ENCODE data around the gene RPS6KA1.

Gene RPS6KA1

GRCh38 chr1:26517766-26518049 lies 11.9 kb upstream of the RPS6KA1 start:
- no peaks in the 10 kb centered on the region for H3K27me3 ChIP-seq (ENCODE audit: control insufficient read depth, insufficient read depth, low read length)
- no peaks in the 10 kb centered on the region for H3K4me1 ChIP-seq (ENCODE audit: control insufficient read depth, insufficient read depth, low read length)
- H3K4me3 ChIP-seq (ENCODE audit: low read length), result no peak overlapping the region
- H3K36me3 ChIP-seq (ENCODE audit: control insufficient read depth, insufficient read depth, low read length), result no peaks in the 10 kb centered on the region
- H3K27ac ChIP-seq (ENCODE audit: low read depth, low read length), result no peak overlapping the region
- no peak overlapping the region for H3K9ac ChIP-seq (ENCODE audit: low read length)

GRCh38 chr1:26518355-26518754 lies 11.2 kb upstream of the RPS6KA1 start:
- no peaks in the 10 kb centered on the region for H3K27me3 ChIP-seq (ENCODE audit: control insufficient read depth, insufficient read depth, low read length)

GRCh38 chr1:26520339-26520738 lies 9.2 kb upstream of the RPS6KA1 start:
- H3K27me3 ChIP-seq (ENCODE audit: control insufficient read depth, insufficient read depth, low read length), result no peaks in the 10 kb centered on the region
- no peak overlapping the region for H3K27ac ChIP-seq (ENCODE audit: low read depth, low read length)

More at GRCh38 chr1:26518355-26518754, 11.2 kb upstream of the RPS6KA1 start:
- Histone ChIP-seq H3K9ac (ENCODE audit: low read length) (no peak overlapping the region), H3K4me1 (ENCODE audit: control insufficient read depth, insufficient read depth, low read length) (no peaks in the 10 kb centered on the region), H3K36me3 (ENCODE audit: control insufficient read depth, insufficient read depth, low read length) (no peaks in the 10 kb centered on the region), H3K4me3 (ENCODE audit: low read length) (no peak overlapping the region), H3K27ac (ENCODE audit: low read depth, low read length) (no peak overlapping the region)

GRCh38 chr1:26521669-26522030 lies 7.9 kb upstream of the RPS6KA1 start:
- H3K9ac ChIP-seq (ENCODE audit: low read length), result no peak overlapping the region
- no peaks in the 10 kb centered on the region for H3K4me1 ChIP-seq (ENCODE audit: control insufficient read depth, insufficient read depth, low read length)
- H3K27ac ChIP-seq (ENCODE audit: low read depth, low read length), result no peak overlapping the region
- H3K27me3 ChIP-seq (ENCODE audit: control insufficient read depth, insufficient read depth, low read length), result no peaks in the 10 kb centered on the region
- no peaks in the 10 kb centered on the region for H3K36me3 ChIP-seq (ENCODE audit: control insufficient read depth, insufficient read depth, low read length)
- no peak overlapping the region for H3K4me3 ChIP-seq (ENCODE audit: low read length)

More at GRCh38 chr1:26520339-26520738, 9.2 kb upstream of the RPS6KA1 start:
- H3K9ac ChIP-seq (ENCODE audit: low read length), result no peak overlapping the region
- H3K4me1 ChIP-seq (ENCODE audit: control insufficient read depth, insufficient read depth, low read length), result no peaks in the 10 kb centered on the region
- no peak overlapping the region for H3K4me3 ChIP-seq (ENCODE audit: low read length)
- no peaks in the 10 kb centered on the region for H3K36me3 ChIP-seq (ENCODE audit: control insufficient read depth, insufficient read depth, low read length)

- no peak overlapping the region for H3K27ac ChIP-seq (ENCODE audit: low read depth, low read length)
- H3K36me3 ChIP-seq (ENCODE audit: control insufficient read depth, insufficient read depth, low read length), result no peaks in the 10 kb centered on the region
- no peaks in the 10 kb centered on the region for H3K27me3 ChIP-seq (ENCODE audit: control insufficient read depth, insufficient read depth, low read length)
- H3K4me1 ChIP-seq (ENCODE audit: control insufficient read depth, insufficient read depth, low read length), result no peaks in the 10 kb centered on the region
- no peak overlapping the region for H3K9ac ChIP-seq (ENCODE audit: low read length)
- no peak overlapping the region for H3K4me3 ChIP-seq (ENCODE audit: low read length)
Measured at GRCh38 chr1:26522073-26522472, 7.5 kb upstream of the RPS6KA1 start.

GRCh38 chr1:26524181-26524580 lies 5.4 kb upstream of the RPS6KA1 start:
- Histone ChIP-seq H3K9ac (ENCODE audit: low read length) (no peak overlapping the region), H3K4me3 (ENCODE audit: low read length) (no peak overlapping the region), H3K4me1 (ENCODE audit: control insufficient read depth, insufficient read depth, low read length) (no peaks in the 10 kb centered on the region), H3K36me3 (ENCODE audit: control insufficient read depth, insufficient read depth, low read length) (no peaks in the 10 kb centered on the region), H3K27me3 (ENCODE audit: control insufficient read depth, insufficient read depth, low read length) (no peaks in the 10 kb centered on the region), H3K27ac (ENCODE audit: low read depth, low read length) (no peak overlapping the region)

GRCh38 chr1:26526287-26526686 lies 3.3 kb upstream of the RPS6KA1 start:
- no peak overlapping the region for H3K4me3 ChIP-seq (ENCODE audit: low read length)
- no peak overlapping the region for H3K27ac ChIP-seq (ENCODE audit: low read depth, low read length)
- H3K4me1 ChIP-seq (ENCODE audit: control insufficient read depth, insufficient read depth, low read length), result no peaks in the 10 kb centered on the region
- H3K36me3 ChIP-seq (ENCODE audit: control insufficient read depth, insufficient read depth, low read length), result no peaks in the 10 kb centered on the region
- H3K9ac ChIP-seq (ENCODE audit: low read length), result no peak overlapping the region
- H3K27me3 ChIP-seq (ENCODE audit: control insufficient read depth, insufficient read depth, low read length), result no peaks in the 10 kb centered on the region

GRCh38 chr1:26529405-26529654 lies 231 bp upstream of the RPS6KA1 start:
- Histone ChIP-seq H3K9ac (ENCODE audit: low read length) (peak overlapping the region; percentile 5), H3K27ac (ENCODE audit: low read depth, low read length) (no peak overlapping the region), H3K4me1 (ENCODE audit: control insufficient read depth, insufficient read depth, low read length) (no peaks in the 10 kb centered on the region), H3K27me3 (ENCODE audit: control insufficient read depth, insufficient read depth, low read length) (no peaks in the 10 kb centered on the region), H3K36me3 (ENCODE audit: control insufficient read depth, insufficient read depth, low read length) (no peaks in the 10 kb centered on the region), H3K4me3 (ENCODE audit: low read length) (peak overlapping the region; percentile 63)

- Histone ChIP-seq H3K27ac (ENCODE audit: low read depth, low read length) (no peak overlapping the region), H3K4me3 (ENCODE audit: low read length) (peak overlapping the region; percentile 73), H3K27me3 (ENCODE audit: control insufficient read depth, insufficient read depth, low read length) (no peaks in the 10 kb centered on the region), H3K4me1 (ENCODE audit: control insufficient read depth, insufficient read depth, low read length) (no peaks in the 10 kb centered on the region), H3K36me3 (ENCODE audit: control insufficient read depth, insufficient read depth, low read length) (no peaks in the 10 kb centered on the region), H3K9ac (ENCODE audit: low read length) (peak overlapping the region; percentile 54)
Measured at GRCh38 chr1:26530410-26530894, 891 bp downstream of the RPS6KA1 start.

GRCh38 chr1:26530895-26531598 lies 1.5 kb downstream of the RPS6KA1 start:
- Histone ChIP-seq H3K9ac (ENCODE audit: low read length) (peak overlapping the region; percentile 19), H3K4me1 (ENCODE audit: control insufficient read depth, insufficient read depth, low read length) (no peaks in the 10 kb centered on the region), H3K4me3 (ENCODE audit: low read length) (peak overlapping the region; percentile 73), H3K27ac (ENCODE audit: low read depth, low read length) (no peak overlapping the region), H3K27me3 (ENCODE audit: control insufficient read depth, insufficient read depth, low read length) (no peaks in the 10 kb centered on the region), H3K36me3 (ENCODE audit: control insufficient read depth, insufficient read depth, low read length) (no peaks in the 10 kb centered on the region)

GRCh38 chr1:26531651-26532131 lies 2.1 kb downstream of the RPS6KA1 start:
- Histone ChIP-seq H3K4me1 (ENCODE audit: control insufficient read depth, insufficient read depth, low read length) (no peaks in the 10 kb centered on the region), H3K27ac (ENCODE audit: low read depth, low read length) (no peak overlapping the region), H3K36me3 (ENCODE audit: control insufficient read depth, insufficient read depth, low read length) (no peaks in the 10 kb centered on the region), H3K4me3 (ENCODE audit: low read length) (peak overlapping the region; percentile 55), H3K9ac (ENCODE audit: low read length) (peak overlapping the region; percentile 30), H3K27me3 (ENCODE audit: control insufficient read depth, insufficient read depth, low read length) (no peaks in the 10 kb centered on the region)

GRCh38 chr1:26533951-26534509 lies 4.5 kb downstream of the RPS6KA1 start:
- no peaks in the 10 kb centered on the region for H3K27me3 ChIP-seq (ENCODE audit: control insufficient read depth, insufficient read depth, low read length)
- H3K27ac ChIP-seq (ENCODE audit: low read depth, low read length), result no peak overlapping the region
- H3K36me3 ChIP-seq (ENCODE audit: control insufficient read depth, insufficient read depth, low read length), result no peaks in the 10 kb centered on the region
- no peak overlapping the region for H3K9ac ChIP-seq (ENCODE audit: low read length)
- H3K4me3 ChIP-seq (ENCODE audit: low read length), result no peak overlapping the region
- no peaks in the 10 kb centered on the region for H3K4me1 ChIP-seq (ENCODE audit: control insufficient read depth, insufficient read depth, low read length)

GRCh38 chr1:26535201-26535600 lies 5.6 kb downstream of the RPS6KA1 start:
- no peaks in the 10 kb centered on the region for H3K36me3 ChIP-seq (ENCODE audit: control insufficient read depth, insufficient read depth, low read length)
- no peak overlapping the region for H3K4me3 ChIP-seq (ENCODE audit: low read length)
- no peak overlapping the region for H3K27ac ChIP-seq (ENCODE audit: low read depth, low read length)
- no peak overlapping the region for H3K9ac ChIP-seq (ENCODE audit: low read length)
- no peaks in the 10 kb centered on the region for H3K4me1 ChIP-seq (ENCODE audit: control insufficient read depth, insufficient read depth, low read length)
- no peaks in the 10 kb centered on the region for H3K27me3 ChIP-seq (ENCODE audit: control insufficient read depth, insufficient read depth, low read length)

All from rectal smooth muscle tissue (tissue), 1 donor.